A673 (cell line): ENCODE data around the gene CDC42BPB.

Source experiments
- CTCF ChIP-seq: fragments of 300-800, 200-600 bp; sonication (generic); conservative IDR thresholded peaks from 2 replicates; pipeline ENCODE4 v1.5.1; 2017; ENCODE audit warnings: low read depth, mild to moderate bottlenecking, antibody characterized with exemption, low read length, moderate library complexity, mixed read lengths
- EZH2 ChIP-seq: fragments of 200-600 bp; sonication (generic); IDR thresholded peaks from 2 replicates; pipeline ENCODE4 v1.6.1; 2017; ENCODE audit warnings: borderline replicate concordance, low read depth, mild to moderate bottlenecking, mixed read lengths, antibody characterized with exemption, low read length; ENCODE audit not compliant: poor library complexity, severe bottlenecking

GRCh38 chr14:103055695-103056094 is 1.7 kb downstream of the CDC42BPB start:
- TF ChIP-seq CTCF, result no peak
- no peak for TF ChIP-seq EZH2
